ENCODE measurements around the gene PPM1F.

The PPM1F gene

DNA sequence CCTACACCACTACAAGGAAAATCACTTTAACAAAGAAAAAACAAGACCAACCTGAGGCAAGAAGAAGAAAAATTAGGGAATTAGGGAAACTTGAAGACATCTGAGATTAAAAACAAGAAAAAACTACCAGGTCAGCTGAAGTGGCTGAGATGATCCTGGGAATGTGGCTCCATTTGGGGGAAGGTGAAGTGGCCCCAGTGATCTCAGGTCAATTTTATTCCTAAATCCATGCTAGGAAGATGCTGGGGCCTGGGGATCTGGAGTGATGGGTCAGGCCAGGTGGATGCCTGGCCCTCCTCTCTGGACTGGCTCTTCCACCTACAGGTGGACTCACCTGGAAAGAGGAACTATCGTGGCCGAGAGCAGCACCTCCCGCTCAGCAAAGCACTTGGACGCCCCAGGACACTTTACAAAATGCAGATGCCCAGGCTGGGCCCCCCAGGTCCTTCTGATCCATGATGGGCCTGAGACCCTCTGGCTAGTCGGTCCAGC, 23.3 kb upstream of the PPM1F start:
- no peak for DNase-seq (ENCODE audit: low read depth, low spot score)

DNA sequence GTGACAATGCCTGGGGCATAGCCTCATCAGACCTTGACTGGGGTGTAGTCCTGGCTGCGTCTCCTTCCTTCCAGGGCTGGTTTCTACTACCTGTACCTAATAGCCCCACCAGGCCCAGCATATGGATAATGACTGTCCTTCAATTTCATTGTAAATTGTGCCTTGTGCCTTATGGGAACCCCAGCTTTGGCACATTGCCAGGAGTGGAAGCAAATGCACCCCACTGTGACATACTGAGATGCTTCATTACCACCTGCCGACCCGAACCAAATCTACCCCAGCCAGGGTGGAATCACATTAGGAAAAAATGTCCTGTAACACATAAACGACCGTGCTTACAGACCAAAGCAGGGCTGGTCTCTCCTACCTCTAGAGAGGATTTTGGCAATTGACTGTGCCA, 22.6 kb upstream of the PPM1F start:
- no peak for DNase-seq (ENCODE audit: low read depth, low spot score)

DNA sequence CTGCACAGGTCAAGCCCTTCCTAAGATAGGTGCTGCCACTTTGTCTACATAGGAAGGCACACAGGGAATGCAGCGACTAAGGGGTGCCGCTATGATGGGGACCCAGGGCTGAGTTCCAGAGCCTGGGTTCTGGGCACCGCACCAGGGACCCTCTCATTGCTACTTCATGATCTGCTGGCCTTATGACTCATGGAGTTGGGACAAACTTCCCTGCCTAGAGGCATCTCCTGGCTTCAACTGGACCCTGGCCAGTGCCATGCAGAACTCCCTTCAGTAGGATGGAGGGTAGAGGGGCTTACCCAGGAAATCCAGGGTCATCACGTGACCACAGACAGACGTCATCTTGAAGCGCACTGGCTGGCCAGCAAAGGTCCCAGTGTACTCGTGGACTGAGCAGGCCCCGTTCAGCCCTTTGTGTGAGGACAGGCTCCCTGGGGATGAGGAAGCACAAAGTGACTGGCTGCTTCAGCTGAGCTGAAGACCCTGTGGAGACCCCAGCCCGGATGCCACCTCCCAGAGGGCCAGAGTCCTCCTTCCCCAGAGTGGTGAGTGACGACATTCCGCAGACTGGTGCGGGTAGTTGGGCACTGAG, 21.5 kb upstream of the PPM1F start:
- no peak for DNase-seq (ENCODE audit: low read depth, low spot score)

DNA sequence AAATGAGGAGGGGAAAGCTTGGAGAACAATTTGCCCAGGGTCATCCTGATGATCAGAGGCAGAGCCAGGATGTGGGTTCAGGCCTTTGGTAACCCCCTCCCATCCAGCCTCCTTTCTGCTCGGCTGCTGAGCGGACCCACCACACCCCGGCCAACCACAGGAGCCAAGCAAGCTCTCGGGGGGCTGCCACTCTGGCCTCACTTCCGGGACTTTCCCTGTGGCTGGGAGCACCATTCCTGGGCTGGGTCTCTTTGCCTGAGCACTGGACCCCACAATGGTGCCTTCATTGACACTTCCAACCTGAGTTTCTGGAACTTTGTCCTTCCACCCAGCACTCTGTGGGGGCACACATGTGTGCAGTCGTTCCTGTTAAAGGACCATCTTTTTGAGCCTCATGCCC, 20.2 kb upstream of the PPM1F start:
- DNase-seq (ENCODE audit: low read depth, low spot score) = no peak

DNA sequence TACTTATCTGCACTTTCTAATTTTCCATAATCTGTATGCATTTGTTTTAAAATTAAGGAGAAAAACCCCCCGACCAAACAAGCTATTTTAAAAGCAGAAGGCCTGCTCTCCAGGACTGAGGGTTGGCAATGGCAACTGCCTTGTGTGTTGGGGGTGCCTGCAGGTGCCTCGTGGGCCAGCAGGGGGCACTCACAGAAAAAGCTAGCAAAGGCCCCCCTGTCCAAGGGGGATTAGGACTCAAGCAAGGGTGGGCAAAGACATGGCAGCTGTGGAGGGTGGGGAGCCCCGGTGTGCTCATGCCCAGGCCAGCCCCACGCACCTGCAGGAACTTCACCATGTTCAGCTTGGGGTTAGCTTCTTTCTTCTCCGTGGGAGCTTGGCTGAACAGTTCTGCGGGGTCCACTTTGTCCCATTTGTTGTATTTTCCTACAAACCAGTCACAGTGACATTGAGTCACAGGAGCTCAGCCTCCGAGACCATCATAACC, 19.7 kb upstream of the PPM1F start:
- peak; percentile 21 for DNase-seq (ENCODE audit: low read depth, low spot score)

DNA sequence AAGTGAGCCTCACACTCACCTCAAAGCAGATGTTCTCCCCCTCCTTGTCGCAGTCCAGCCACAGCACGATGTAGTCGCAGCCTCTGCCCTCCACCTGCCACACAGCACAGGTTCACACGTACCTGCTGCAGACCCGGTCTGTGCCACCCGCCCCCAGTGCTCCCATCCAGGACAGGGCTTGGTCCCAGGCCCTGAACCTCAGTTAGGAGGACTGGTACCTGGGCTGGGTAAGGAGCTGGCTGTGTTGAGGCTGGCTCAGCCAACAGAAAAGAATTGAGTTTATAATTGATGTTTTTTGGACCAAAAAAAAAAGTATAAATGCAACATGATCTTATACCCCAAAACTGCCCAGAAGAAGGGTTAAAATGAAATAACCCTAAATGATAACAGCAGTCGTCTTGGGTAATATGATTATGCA, 19.2 kb upstream of the PPM1F start:
- no peak for DNase-seq (ENCODE audit: low read depth, low spot score)

DNA sequence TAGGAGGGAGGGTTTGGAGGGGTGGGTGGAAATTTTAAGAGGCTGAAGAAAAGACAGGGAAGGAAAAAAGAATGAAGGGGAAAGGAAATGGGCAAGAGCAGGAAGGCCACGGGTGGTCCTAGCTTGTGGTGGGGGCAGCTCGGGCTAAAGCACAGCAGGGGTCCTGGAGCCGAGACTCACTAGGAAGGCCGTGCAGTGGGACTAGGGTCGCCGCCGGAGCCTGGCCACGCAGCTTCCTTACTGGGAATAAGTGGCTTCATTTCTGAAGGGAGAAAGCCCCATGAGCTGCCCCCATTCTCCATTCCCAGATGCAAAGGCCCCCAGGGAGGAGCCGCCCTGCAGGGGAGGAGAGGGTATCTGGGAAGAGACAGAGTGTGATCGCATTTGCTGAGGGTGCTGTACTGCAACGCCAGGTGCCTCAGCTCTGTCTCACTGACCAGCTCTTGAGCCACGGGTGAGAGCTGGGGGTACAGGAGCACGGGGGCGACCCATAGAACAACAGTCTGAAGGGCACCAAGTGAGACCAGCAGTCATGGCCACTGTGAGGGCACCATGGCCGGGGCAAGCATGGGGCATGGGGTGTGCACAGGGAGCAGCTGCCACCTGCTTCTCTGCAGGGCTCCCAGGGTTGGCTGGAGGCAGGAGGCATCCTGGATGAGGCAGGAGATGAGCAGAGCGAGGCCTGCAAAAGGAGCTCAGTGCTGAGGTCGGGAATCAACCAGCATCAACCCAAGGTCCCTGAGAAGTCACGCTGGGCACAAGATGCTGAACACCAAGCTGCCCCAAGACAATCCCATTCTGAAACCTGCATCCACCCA, 18.4 kb upstream of the PPM1F start:
- DNase-seq (ENCODE audit: low read depth, low spot score) = no peak

DNA sequence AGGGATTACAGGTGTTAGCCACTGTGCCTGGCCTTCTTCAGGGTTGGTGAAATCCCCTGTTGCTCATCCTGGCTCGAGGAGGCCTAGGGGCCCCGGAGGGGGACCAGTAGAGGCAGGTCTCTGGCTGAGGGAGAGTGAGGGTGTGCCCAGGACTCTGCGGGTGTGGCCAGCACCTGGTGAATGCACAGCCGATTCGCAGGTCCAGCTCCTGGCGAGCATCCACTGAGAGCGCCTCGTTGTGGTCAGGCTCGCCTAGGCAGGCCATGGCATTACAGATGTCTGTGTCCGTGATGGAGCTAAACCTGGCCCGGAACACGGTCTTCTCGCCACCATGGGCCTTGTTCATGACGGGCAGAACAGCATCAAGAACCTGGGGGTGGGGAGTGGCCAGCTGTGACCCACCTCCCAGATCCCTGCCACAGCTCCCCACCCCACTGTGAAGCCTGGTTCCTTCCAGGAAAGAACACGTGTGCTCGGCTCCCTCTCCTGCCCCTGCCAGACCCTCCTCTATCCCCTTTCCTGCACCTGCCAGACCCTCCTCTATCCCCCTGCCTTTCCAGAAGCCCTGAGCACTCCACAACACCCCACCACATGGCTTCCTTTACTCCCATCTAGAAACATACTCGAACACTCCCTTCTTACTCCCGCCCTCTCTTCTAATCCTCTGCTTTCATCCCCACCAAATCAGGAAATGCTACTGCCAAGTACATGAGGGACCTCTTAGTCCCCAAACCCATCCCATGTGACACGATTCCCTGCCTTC, 17.6 kb upstream of the PPM1F start:
- DNase-seq (ENCODE audit: low read depth, low spot score) = no peak

DNA sequence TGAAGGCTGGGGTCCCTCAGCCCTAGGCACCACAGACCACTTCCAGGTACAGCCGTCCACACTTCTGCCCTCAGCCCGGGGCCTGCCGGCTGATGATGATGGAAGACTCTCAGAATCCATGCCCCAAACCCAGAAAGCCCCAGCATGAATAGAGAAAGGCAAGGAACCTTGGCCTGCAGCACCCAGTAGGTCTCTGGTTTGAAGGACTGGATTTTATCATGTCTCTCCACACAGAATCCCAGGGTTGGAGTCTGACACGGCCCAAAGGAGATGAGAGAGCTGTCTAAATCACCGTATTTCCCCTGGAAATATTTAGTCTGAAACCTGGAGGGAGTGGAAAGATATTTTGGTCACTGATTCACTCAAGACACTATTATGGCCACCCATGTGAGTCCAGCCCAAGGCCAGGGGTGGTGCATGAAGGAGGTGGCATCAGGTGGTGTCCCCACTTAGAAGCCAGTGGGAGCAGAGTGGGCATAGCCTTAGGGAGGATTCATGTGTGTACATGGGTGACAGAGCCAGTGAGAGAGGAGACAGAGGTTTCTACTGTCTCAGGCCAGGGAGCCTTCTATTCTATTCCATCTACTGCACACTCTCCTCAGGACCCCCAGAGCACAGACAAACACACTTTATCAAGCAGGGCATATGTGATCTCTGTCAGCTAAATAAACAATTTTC, 15.9 kb upstream of the PPM1F start:
- DNase-seq (ENCODE audit: low read depth, low spot score) = no peak

DNA sequence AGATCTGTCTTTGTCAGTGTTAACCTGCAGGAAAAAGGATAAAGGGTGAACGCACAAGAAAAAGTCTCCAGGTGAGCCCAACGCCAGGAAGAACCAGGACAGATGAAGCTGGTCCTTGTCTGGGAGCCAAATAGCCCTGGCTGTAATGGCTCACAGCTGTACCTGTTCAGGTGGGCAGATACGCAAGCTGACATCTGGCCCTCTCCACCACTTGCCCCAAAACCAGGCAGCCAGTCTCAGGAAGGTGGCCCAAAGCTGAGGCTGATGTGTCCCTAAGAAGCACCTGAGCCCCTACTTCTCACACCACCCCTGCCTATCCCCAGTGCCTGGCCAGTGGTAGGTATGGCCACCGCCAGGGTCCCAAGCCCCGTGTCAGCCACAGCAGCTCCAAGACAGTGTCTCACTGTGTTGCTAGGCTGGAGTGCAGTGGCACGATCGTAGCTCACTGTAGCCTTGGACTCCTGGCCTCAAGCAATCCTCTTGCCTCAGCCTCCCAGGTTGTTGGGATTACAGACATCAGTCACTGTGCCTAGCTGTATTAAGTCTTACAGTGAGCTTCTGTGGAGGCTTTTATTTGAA, 15.1 kb upstream of the PPM1F start:
- DNase-seq (ENCODE audit: low read depth, low spot score) = no peak

DNA sequence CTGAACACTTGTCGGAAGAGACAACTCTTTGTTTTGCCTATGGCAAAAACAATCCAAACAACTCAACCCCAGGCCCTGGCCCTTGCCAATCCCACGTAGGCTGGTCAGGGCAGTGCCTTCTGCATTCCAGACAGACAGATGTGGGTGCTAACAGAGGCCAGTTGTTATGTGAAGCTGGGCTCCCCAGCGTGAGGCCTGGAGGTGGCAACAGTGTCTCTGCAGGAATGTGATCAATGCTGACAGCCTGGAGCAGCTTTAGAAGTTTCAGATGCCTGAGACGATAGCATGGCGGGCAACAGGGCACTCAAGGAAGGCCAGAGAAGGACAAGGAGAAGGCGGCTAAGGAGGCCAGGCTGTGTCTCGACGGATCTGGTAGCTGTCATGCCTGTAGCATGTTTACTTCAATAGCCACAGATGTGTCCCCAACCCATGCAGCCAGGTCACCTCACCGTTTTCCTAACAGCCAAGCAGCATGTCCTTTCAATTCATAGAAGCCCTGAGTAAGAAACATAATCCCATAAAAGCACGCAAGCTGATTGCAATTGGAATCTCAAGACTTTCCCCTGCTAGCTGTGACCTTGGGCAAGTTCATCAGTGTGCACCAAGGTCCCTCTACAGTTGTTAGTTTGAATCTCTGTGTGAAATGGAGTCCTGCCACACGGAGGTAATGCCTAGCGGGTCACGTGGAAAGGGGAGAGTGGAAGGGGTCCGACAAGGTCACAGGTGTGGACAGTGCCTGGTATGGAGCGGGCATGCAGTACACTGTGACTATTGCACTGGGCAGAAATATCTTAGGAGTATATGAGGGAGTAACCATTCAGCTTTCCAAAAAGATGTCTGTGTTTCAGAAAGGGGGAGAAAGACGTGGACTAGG, 14.2 kb upstream of the PPM1F start:
- DNase-seq (ENCODE audit: low read depth, low spot score) = no peak

DNA sequence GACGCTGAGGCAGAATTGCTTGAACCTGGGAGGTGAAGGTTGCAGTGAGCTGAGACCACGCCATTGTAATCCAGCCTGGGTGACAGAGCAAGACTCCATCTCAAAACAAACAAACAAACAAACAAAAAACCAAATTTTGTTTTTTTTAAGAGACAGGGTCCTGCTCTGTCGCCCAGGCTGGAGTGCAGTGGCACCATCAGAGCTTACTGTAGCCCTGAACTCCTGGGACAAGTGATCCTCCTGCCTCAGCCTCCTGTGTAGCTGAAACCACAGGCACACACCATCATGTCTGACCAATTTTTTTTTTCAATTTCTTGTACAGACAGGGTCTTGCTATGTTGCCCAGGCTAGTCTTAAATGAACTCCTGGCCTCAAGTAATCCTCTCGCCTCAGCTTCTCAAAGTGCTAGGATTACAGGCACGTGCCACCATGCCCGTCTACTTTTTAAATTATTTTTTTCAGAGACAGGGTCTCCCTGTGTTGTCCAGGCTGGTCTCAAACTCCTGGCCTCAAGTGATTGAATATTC, 13.2 kb upstream of the PPM1F start:
- DNase-seq (ENCODE audit: low read depth, low spot score) = no peak

DNA sequence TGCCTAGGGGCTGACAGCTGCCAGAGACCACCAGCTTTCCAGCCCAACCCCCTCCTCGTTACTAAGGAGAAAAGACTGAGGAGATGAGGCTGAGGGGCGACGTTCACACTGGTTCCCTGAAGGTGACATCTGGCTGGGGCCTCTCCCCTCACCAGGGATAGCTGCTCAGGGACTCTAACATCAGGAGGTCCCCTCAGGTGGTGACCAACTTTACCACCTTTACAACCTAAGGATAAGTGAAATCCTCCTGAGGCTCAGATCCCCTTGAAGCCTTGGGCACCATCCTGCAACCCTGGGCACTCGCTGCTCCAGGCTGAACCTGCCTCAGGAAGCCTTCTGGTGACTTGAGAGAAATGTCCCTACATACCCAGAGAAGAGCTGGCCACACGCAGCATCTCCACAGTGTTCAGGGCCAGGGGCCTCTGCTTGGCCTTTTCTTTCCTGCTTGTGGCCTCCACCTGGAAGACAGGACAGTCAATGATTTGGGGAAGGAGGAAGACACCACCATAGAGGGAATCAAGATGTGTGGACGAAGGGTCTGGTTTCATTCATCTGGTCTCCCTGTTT, 12.4 kb upstream of the PPM1F start:
- DNase-seq (ENCODE audit: low read depth, low spot score) = no peak

DNA sequence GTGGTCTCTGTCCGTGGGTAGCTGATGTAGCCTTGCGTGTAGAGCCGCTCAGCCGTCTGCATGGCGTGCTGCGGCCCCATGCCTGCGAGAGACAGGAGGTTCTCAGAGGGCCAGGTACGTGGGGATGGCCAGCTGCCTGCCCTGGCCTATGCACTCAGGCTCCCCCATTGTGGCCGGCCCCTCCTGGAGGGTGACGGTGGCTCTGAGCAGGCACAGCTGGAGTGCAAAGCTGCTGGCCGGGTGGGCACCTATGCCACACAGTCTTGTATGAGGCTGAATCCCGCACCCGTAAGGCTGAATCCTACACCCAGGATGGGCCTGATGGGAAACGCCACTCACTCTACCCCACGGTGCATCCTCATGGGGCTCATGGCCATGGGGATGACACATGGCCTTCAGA, 11.6 kb upstream of the PPM1F start:
- DNase-seq (ENCODE audit: low read depth, low spot score) = no peak

DNA sequence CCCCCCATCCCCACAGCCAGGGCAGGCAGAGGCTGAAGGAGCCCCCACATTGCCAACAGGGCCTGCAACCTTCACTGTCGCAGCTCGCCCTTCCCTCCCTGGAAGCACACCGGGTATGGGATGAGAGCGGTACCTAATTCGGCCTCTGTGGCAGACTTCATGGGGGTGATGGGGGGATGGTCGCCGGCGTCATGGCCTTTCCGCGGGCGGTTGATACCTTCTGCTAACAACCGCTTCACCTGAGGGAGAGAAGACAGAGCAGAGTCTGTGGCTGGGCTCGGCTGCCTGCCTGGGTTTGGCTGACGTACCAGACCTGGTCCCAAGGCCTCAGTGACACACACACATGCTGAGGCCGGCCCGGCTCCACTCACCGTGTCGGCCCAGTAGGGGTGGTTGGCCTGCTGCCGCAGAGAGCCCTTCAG, 11.2 kb upstream of the PPM1F start:
- DNase-seq (ENCODE audit: low read depth, low spot score) = no peak

DNA sequence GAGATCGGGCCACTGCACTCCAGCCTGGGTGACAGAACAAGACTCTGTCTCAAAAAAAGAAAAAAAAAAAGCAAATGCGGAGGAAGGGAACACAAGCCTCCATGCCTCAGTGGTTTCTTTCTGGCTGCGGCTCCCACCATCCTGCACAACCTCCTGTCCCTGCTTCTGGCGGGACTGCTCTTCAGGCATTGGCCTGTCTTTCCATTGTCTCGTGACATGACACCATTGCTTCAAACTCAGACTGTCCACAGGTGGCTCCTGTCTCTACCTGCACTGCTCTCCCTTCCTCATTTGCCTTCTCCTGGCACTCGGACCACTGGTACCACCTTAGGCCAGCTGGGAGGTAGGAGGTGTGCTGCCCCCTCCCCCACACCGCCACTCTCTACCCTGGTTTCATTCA, 10.6 kb upstream of the PPM1F start:
- DNase-seq (ENCODE audit: low read depth, low spot score) = no peak

DNA sequence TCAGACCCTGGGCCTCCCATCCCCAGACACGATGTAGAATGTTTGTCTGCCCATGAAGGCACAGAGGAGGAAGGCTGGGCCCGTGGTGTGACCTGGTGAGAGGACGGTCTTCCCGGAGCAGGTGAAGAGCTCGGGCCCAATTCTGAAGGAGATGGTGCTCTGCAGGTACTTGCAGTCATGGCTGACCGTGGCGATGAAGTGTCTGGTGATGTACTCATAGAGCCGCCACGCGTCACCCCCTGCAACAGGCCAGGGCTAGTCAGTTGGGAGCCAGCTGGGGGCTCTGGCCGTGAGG, 10.0 kb upstream of the PPM1F start:
- no peak for DNase-seq (ENCODE audit: low read depth, low spot score)

DNA sequence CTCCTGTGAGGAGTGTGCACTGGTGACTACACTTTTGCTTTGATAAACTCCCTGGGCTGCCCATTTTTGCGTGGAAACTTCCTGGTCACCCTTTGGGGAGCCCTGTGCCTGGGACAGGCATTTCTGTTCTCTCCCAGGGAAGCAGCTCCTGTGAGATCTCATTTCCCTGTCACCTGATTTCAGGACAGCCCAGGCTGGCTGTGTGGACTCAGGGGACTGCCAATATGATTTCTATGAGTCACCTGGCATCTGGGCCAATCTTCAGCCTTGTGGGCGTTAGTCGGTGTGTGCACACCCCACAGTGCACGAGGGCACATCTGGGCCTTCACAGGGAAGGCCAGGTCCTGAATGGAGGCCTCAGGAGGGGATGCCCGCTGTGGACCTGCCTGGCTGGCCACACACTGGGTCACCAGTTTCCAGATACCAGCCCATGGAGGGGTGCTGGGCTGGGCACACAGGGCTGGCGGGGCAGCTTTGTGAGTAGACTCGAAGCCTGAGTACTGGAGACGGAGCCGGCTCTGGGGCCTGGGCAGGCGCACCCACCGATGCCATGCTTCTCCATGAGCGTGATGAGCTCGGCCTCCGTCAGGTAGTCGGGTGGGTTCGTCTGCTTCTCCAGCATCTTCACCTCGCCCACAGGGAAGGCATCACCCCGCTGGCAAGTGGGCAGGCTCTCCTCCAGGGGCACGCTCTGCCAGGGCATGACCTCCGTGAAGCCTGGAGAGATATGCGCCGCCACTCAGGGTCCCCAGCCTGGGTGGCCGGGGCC, 9.4 kb upstream of the PPM1F start:
- DNase-seq (ENCODE audit: low read depth, low spot score) = no peak

DNA sequence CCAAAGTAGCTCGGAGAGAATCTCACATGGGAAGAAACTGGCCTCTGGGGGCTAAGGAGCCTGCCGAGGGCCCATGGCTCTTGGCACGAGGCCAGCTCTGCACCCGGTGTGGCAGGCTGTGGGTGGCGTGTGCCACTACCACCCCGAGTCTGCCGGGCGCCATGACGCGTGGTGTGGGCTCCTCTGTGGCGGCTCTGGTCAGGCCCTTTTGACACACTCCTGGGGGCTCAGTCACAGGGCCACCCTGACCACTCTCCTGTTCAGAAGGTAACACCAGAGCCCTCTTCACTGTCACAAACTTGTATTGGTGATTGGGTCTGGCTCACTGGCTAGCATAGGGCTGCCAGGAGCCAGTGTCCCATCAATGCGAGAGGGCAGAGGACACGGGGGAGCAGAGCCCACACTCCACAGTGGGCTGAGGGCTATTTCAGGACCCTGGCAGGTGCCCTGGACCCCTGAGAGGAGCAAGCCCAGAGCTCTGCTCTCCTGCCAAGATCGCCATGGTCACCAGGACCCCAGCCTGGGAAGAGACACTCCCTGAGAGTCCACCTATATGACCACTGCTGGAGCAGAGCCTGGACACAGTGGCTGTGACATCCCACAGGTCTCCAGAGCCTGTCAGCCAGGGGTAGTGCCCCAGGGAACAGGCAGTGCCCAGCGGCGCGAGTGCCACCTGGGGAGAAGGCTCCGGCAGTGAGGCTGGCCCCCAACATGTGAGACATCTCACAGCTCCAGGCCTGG, 8.6 kb upstream of the PPM1F start:
- no peak for DNase-seq (ENCODE audit: low read depth, low spot score)

All from activated naive CD8-positive, alpha-beta T cell treated with anti-CD3 and anti-CD28 coated beads, Interleukin-2, amount 50 U/mL, for 16 hours (primary cell).